Natural killer cell (primary cell): ENCODE measurements around the gene ZNF276. TPM values are rescaled to one million over a fixed set of nuclear protein-coding genes. Genes with fewer than 3 reads are reported as not detected.

Experiments used
- ATAC-seq, 3 donors: fragments of 150-1000 bp in 2 of 3; fragments of 200-7000 bp in 1 of 3; cut with Tn5 transposase; 1 replicate in 1 of 3; 2 replicates in 2 of 3; pipeline ENCODE4 v1.10.0; 2021; ENCODE audit warnings: mild to moderate bottlenecking in 2 of 3, moderate library complexity in 2 of 3
- DNase-seq, 2 donors: peaks; one replicate each; pipeline versions ENCODE4 v3.0.0 to v3.0.0-alpha.2; 2013 to 2021; ENCODE audit warnings: mixed read lengths in 1 of 2
- H3K27ac ChIP-seq: one replicate; pipeline ENCODE4 v1.5.1; 2013; ENCODE audit warnings: mild to moderate bottlenecking, low read length
- H3K27me3 ChIP-seq: one replicate; pipeline ENCODE4 v1.6.1; 2013; ENCODE audit warnings: low read length; ENCODE audit not compliant: control insufficient read depth, insufficient read depth
- H3K36me3 ChIP-seq: one replicate; pipeline ENCODE4 v1.6.1; 2013; ENCODE audit warnings: low read length; ENCODE audit not compliant: control insufficient read depth, insufficient read depth
- H3K4me1 ChIP-seq: one replicate; pipeline ENCODE4 v1.6.1; 2013; ENCODE audit warnings: low read length; ENCODE audit not compliant: control insufficient read depth, insufficient read depth
- H3K4me3 ChIP-seq: one replicate; pipeline ENCODE4 v1.5.1; 2013; ENCODE audit warnings: low read length
- H3K9me3 ChIP-seq: one replicate; pipeline ENCODE4 v1.6.1; 2013; ENCODE audit warnings: low read length; ENCODE audit not compliant: control insufficient read depth, insufficient read depth
- H3K27ac Mint-ChIP-seq, 2 donors: one replicate each; pipeline ENCODE4 v1.8.0; 2022; ENCODE audit warnings: mild to moderate bottlenecking in 2 of 2, mixed read lengths in 2 of 2, moderate library complexity in 1 of 2
- H3K27me3 Mint-ChIP-seq, 2 donors: one replicate each; pipeline ENCODE4 v1.8.0; 2022; ENCODE audit warnings: low read depth in 2 of 2, mixed read lengths in 2 of 2
- H3K36me3 Mint-ChIP-seq: one replicate; pipeline ENCODE4 v1.8.0; 2022; ENCODE audit warnings: mixed read lengths
- H3K4me1 Mint-ChIP-seq, 2 donors: one replicate each; pipeline ENCODE4 v1.8.0; 2022; ENCODE audit warnings: mixed read lengths in 2 of 2
- H3K4me3 Mint-ChIP-seq: one replicate; pipeline ENCODE4 v1.8.0; 2022; ENCODE audit warnings: mild to moderate bottlenecking, moderate library complexity, mixed read lengths
- H3K9me3 Mint-ChIP-seq, 2 donors: one replicate each; pipeline ENCODE4 v1.8.0; 2022; ENCODE audit warnings: mixed read lengths in 2 of 2
- WGBS: methylation state at CpG from one replicate; pipeline ENCODE4 v1.1.7; 2013; ENCODE audit warnings: missing lambda C conversion rate; ENCODE audit not compliant: insufficient coverage; 5-methylcytosine and 5-hydroxymethylcytosine counted together
- intact Hi-C: fragments of 100-400 bp; cut with micrococcal nuclease; formaldehyde crosslinking; loops from one replicate; pipeline ENCODE4 v1.14.2; 2022
- total RNA-seq, 4 donors: library from RNA; stranded (reverse); fragments of 120-200 nt in 1 of 4; gene quantifications; one replicate each; pipeline versions ENCODE4 v1.2.3 to v1.2.4, GENCODE V29; 2013 to 2022
- TF ChIP-seq, protein P1 (sequence below): fragments of 200-600 bp; IDR thresholded peaks from one replicate; pipeline ENCODE4 v1.8.0; 2022; ENCODE audit warnings: antibody characterized with exemption

ZNF276 gene
- total RNA-seq, 3 donors from 2014 or later (not counting 1 experiment from before 2014, with no cell fraction given), result 146 to 206 (median 186) TPM

DNA sequence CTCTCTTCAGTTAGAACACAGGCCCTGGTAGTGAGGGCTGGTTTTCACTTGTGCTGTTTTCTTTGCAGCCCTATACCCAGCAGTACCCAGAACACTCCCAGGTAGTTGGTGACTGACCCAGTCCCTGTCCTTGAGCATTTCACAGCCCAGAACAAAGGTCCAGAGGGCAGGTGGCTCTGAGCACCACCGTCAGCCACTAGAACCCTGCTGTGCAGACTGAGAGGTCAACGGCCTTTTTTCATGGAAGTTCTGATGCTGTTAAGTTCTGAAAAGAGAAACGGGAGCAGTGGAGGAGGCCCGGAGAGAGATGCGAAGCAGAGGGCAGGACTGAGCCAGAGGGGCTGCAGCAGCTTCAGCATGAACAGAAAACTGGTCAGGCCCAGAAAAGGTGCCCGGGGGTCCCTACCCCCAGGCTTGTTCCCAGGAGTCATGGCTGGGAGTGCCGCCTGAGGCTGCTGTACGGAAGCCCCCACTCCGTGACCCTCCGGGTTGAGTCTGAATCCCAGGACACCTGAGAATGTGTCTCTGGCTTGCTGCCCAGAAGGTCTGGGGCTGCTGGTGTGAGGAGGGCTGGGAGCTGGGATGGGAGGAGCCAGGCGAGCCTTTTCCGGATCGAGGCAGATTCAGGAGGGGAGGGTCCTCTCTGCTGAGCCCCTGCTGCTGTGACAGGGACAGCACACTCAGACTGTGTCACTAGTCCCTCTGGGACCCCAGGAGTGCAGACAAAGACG, 8.7 kb downstream of the ZNF276 start:
- Histone ChIP-seq H3K36me3 (peaks cover 91% of the 10 kb centered on the region), H3K4me1 (peaks cover 86% of the 10 kb centered on the region), H3K9me3 (no peaks in the 10 kb centered on the region), H3K27ac (no peak overlapping the region), H3K4me3 (no peak overlapping the region), H3K27me3 (no peaks in the 10 kb centered on the region)
- WGBS, result 96% methylated on average over 14 of the region's 14 CpGs
- TF ChIP-seq, protein P1, sequence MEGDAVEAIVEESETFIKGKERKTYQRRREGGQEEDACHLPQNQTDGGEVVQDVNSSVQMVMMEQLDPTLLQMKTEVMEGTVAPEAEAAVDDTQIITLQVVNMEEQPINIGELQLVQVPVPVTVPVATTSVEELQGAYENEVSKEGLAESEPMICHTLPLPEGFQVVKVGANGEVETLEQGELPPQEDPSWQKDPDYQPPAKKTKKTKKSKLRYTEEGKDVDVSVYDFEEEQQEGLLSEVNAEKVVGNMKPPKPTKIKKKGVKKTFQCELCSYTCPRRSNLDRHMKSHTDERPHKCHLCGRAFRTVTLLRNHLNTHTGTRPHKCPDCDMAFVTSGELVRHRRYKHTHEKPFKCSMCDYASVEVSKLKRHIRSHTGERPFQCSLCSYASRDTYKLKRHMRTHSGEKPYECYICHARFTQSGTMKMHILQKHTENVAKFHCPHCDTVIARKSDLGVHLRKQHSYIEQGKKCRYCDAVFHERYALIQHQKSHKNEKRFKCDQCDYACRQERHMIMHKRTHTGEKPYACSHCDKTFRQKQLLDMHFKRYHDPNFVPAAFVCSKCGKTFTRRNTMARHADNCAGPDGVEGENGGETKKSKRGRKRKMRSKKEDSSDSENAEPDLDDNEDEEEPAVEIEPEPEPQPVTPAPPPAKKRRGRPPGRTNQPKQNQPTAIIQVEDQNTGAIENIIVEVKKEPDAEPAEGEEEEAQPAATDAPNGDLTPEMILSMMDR, result no peak
- ATAC-seq (no peak), DNase-seq (no peak)
- Mint-ChIP-seq H3K36me3 (peaks cover 7% of the 10 kb centered on the region), H3K27ac (peak overlapping the region in 1 of 2 donors; percentile 73), H3K27me3 (no peaks in the 10 kb centered on the region), H3K9me3 (no peaks in the 10 kb centered on the region), H3K4me3 (peak overlapping the region; percentile 35), H3K4me1 (peaks cover 33 to 53% of the 10 kb centered on the region in 2 donors)
- intact Hi-C loops, result no loop called here

DNA sequence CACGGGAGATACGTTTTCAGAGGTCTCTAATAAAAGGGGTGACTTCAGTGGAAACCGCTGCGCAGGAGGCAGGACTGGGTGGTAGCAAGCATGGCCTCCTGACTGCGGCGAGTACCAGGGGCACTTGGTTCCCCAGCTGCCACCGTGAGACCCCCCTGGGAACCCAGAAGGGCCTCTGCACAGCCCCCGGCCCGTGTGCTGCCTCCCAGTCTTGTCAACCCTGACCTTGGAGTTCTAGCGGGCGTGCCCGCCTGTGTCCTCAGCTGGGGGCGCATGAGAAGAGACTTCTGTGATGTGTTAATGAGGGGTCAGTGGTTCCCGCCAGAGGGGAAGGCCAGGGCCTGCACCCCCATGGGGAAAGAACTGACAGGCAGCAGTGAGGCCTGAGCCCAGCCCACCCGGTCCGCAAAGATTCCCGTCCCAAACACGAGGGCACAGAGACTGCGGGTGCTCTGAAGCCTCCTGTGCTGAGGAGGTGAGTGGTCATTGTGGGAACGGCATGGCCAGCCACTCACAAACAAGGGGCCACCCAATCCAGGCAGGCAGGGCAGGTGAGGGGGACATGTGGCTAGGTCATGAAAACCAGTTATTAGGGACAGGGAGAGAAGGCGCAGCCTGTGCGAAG, 9.4 kb downstream of the ZNF276 start:
- intact Hi-C loops, result no loop called here
- Mint-ChIP-seq H3K4me1 (peaks cover 33 to 53% of the 10 kb centered on the region in 2 donors), H3K4me3 (no peak overlapping the region), H3K9me3 (no peaks in the 10 kb centered on the region), H3K27ac (peak overlapping the region in 1 of 2 donors; percentile 73), H3K27me3 (no peaks in the 10 kb centered on the region), H3K36me3 (peaks cover 7% of the 10 kb centered on the region)
- no peaks in the 10 kb centered on the region for H3K9me3 ChIP-seq
- no peak for DNase-seq
- H3K36me3 ChIP-seq, result peaks cover 91% of the 10 kb centered on the region
- TF ChIP-seq, protein P1, result no peak
- 91% methylated on average over 21 of the region's 22 CpGs for WGBS
- H3K4me1 ChIP-seq, result peaks cover 80% of the 10 kb centered on the region
- ATAC-seq, result no peak
- no peaks in the 10 kb centered on the region for H3K27me3 ChIP-seq
- no peak overlapping the region for H3K4me3 ChIP-seq
- no peak overlapping the region for H3K27ac ChIP-seq

DNA sequence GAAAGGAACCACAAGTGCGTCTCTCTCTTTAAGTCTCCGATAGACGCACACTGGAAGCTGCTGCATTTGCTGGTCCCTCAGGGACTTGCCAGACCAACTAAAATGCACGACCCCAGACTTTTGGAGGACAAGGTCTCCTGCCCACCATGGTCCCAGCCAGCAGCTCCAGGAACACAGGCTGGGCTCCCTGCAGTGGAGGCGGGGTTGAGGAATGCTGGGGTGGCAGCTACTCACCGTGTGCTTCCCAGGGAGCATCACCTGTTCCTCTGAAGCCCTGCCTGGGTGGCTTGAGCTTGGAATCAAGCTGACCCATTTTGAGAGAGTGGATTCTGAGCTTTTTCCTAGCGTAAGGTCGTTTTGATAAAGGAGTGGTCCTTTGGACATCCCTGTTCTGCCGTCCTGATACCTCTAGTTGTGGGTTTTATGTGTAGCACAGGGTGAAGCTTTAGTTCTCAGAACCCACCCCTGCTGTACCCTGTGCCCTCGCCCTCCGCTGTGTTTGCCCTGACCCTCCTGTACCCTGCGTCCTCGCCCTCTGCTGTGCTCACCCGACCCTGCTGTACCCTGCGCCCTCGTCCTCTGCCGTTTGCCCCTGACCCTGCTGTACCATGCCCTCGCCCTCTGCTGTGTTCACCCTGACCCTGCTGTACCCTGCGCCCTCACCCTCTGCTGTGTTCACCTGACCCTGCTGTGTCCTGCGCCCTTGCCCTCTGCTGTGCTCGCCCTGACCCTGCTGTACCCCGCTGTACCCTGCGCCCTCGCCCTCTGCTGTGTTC, 11.0 kb downstream of the ZNF276 start:
- Histone ChIP-seq H3K4me1 (peaks cover 80% of the 10 kb centered on the region), H3K27me3 (no peaks in the 10 kb centered on the region), H3K27ac (no peak overlapping the region), H3K36me3 (peaks cover 91% of the 10 kb centered on the region), H3K9me3 (no peaks in the 10 kb centered on the region), H3K4me3 (no peak overlapping the region)
- H3K27me3 Mint-ChIP-seq, result no peaks in the 10 kb centered on the region
- TF ChIP-seq, protein P1, result no peak
- H3K4me1 Mint-ChIP-seq, result peaks cover 35 to 54% of the 10 kb centered on the region in 2 donors
- H3K27ac Mint-ChIP-seq, result peak overlapping the region; percentile 73 to 79
- H3K9me3 Mint-ChIP-seq, result no peaks in the 10 kb centered on the region
- no peak for DNase-seq
- intact Hi-C loops, result no loop called here
- 91% methylated on average over 24 of the region's 24 CpGs for WGBS
- H3K36me3 Mint-ChIP-seq, result peaks cover 7% of the 10 kb centered on the region
- H3K4me3 Mint-ChIP-seq, result peak overlapping the region; percentile 4
- no peak for ATAC-seq
